Measurements from ENCODE around the gene LRRC4C. TPM values are rescaled to one million over a fixed set of nuclear protein-coding genes. Genes with fewer than 3 reads are reported as not detected.

Gene LRRC4C
- total and polyA plus RNA-seq, 2 donors (not counting 3 experiments of a cell fraction or from before 2014, with no cell fraction given), result not detected

DNA sequence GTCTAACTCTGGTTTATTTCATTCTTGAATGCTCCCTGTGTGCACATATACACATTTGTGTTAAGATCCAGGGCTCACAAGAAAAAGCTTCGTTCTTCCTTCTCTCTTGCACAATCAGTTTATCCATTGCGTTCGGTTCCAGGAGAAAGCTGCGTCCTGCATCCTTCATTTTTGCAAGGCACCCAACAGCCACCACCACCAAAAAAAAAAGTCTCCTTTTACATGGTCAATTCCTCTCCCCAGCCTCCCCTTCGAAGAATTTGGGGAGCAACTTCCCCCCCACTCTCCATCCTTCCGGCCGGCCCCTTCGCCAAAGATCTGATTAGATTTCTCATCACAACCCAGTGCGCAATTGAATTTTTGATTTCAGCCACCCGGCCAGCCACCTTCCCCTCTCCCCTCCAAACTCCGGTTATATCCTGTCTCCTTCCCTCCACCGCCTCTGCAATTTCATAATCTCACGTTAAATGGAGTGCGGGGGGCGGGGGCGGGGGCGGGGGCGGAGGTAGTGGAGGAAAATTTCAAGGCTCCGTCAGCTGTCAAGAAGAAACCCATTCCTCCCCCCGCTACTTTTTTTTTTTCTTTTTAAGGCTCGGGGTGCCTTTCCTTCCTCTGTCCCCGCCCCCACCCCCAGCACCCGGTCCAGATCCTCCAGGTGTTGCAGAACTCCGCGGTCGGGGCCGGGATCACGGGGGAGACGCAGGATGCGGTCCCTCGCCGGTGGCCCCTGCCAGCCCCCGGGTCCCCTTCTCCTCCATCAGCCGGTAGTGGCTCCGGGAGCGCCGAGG, 1166.5 kb downstream of the LRRC4C start:
- peak overlapping the region; percentile 99 for H2AFZ ChIP-seq (ENCODE audit: low read depth, low read length)
- dilution Hi-C loops (cut with MboI; ENCODE audit: extremely low pct_ligation_motif_present, low sequenced_read_pairs), result no loop called here
- CTCF ChIA-PET, result interaction anchor here (1.2 to 2.6 kb wide), 4 partner anchors 11 to 36 kb away, joined by 5 to 15 read pairs (median 10); no protein-coding TSS in a partner anchor

More for the DNA sequence above, 1166.5 kb downstream of the LRRC4C start:
- no peaks in the 10 kb centered on the region for H3K9me1 ChIP-seq (replicated peaks; ENCODE audit: control insufficient read depth, extremely low read depth, insufficient read depth, low read length)
- H3K4me3 ChIP-seq (replicated peaks in 1 of 3; ENCODE audit: insufficient read depth in 1 of 3, low read depth in 1 of 3, low read length in 3 of 3), result peak overlapping the region; percentile 32 to 56 (median 54)
- BruUV-seq (replicated peaks), result no TSS peak
- intact Hi-C loops (cut with micrococcal nuclease), result loop anchor here (5.0 kb wide), 1 partner anchor 1501 kb away; no protein-coding TSS in a partner anchor
- H3K27ac ChIP-seq (ENCODE audit: insufficient read depth, low read depth, low read length), result no peak overlapping the region
- H3K4me2 ChIP-seq (ENCODE audit: insufficient read depth, low read length), result peak overlapping the region; percentile 84
- no peaks in the 10 kb centered on the region for H3K4me1 ChIP-seq (ENCODE audit: control insufficient read depth, extremely low read depth, insufficient read depth, low read length)
- FAIRE-seq (no peak), DNase-seq (ENCODE audit: low read depth, low spot score) (no peak)
- no peaks in the 10 kb centered on the region for H3K79me2 ChIP-seq (ENCODE audit: control insufficient read depth, insufficient read depth, low read length)
- TF ChIP-seq, protein P1, sequence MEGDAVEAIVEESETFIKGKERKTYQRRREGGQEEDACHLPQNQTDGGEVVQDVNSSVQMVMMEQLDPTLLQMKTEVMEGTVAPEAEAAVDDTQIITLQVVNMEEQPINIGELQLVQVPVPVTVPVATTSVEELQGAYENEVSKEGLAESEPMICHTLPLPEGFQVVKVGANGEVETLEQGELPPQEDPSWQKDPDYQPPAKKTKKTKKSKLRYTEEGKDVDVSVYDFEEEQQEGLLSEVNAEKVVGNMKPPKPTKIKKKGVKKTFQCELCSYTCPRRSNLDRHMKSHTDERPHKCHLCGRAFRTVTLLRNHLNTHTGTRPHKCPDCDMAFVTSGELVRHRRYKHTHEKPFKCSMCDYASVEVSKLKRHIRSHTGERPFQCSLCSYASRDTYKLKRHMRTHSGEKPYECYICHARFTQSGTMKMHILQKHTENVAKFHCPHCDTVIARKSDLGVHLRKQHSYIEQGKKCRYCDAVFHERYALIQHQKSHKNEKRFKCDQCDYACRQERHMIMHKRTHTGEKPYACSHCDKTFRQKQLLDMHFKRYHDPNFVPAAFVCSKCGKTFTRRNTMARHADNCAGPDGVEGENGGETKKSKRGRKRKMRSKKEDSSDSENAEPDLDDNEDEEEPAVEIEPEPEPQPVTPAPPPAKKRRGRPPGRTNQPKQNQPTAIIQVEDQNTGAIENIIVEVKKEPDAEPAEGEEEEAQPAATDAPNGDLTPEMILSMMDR (IDR thresholded peaks at IDR 0.05; ENCODE audit: extremely low read depth in 1 of 2, insufficient read depth in 1 of 2, low read depth in 1 of 2, low read length in 2 of 2), result no peak
- TF ChIP-seq, protein P2, sequence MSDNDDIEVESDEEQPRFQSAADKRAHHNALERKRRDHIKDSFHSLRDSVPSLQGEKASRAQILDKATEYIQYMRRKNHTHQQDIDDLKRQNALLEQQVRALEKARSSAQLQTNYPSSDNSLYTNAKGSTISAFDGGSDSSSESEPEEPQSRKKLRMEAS (IDR thresholded peaks at IDR 0.05; ENCODE audit: insufficient read depth, insufficient read length), result no peak
- TF ChIP-seq GATA2 (IDR thresholded peaks at IDR 0.05; ENCODE audit: insufficient read depth, insufficient read length, low read depth, low read length), result no peak
- no peaks in the 10 kb centered on the region for H3K9me3 ChIP-seq (replicated peaks; ENCODE audit: control insufficient read depth, insufficient read depth, low read length)
- H3K9ac ChIP-seq (replicated peaks; ENCODE audit: extremely low read depth, insufficient read depth, low read length), result no peak overlapping the region
- POLR2A ChIA-PET, result no interaction called here
- no peaks in the 10 kb centered on the region for H4K20me1 ChIP-seq (replicated peaks; ENCODE audit: control insufficient read depth, extremely low read depth, insufficient read depth, low read length)
- H3K27me3 ChIP-seq (ENCODE audit: control insufficient read depth in 2 of 2, insufficient read depth in 2 of 2, low read length in 2 of 2), result peaks cover 16 to 17% of the 10 kb centered on the region in 2 experiments
- no peaks in the 10 kb centered on the region for H3K36me3 ChIP-seq (ENCODE audit: control insufficient read depth in 2 of 2, extremely low read depth in 1 of 2, insufficient read depth in 2 of 2, low read length in 2 of 2)

Data from endothelial cell of umbilical vein (primary cell).